K562 (cell line): ENCODE results near the gene TLDC2. TPM values are rescaled to one million over a fixed set of nuclear protein-coding genes. Genes with fewer than 3 reads are reported as not detected.

ENCODE experiments used
- ATAC-seq: fragments of 200-7000 bp; cut with Tn5 transposase; 3 replicates; pipeline ENCODE4 v1.9.1; 2020; ENCODE audit warnings: moderate library complexity
- BruUV-seq: library from RNA; stranded (reverse); fragments of 400-500 nt; replicated peaks from 2 replicates; lab custom pipeline; 2021; lab: Mats Ljungman, UMichigan
- CTCF ChIA-PET: fragments of 300-600 bp; formaldehyde crosslinking; extraction: SDS; loops from one replicate; lab custom pipeline; 2021; ENCODE audit warnings: low intra/inter-chr PET ratio; lab: Yijun Ruan, JAX
- POLR2A ChIA-PET: fragments of 300-600, 350-650 bp; sonication (Branson Sonifier 250); formaldehyde crosslinking; extraction: SDS; loops from one replicate; lab custom pipeline; 2021; ENCODE audit warnings: antibody characterized with exemption, inconsistent platforms; lab: Yijun Ruan, JAX
- DNase-seq, 4 experiments: peaks; one replicate each; pipeline versions ENCODE4 v3.0.0 to v3.0.0-alpha.2; 2011 to 2018; ENCODE audit warnings: low spot score in 3 of 4, mixed read lengths in 3 of 4; ENCODE audit errors: extremely low read depth in 1 of 4
- FAIRE-seq: peaks from 2 replicates; lab custom pipeline; 2011; peaks lifted over from hg19 to GRCh38; lab: Jason Lieb, UNC
- H2AFZ ChIP-seq: 2 replicates; pipeline ENCODE4 v1.6.0; 2011; ENCODE audit warnings: low read depth, low read length, control low read depth, inconsistent platforms
- H3K27ac ChIP-seq: fragments of 200-600 bp; 3 replicates; pipeline ENCODE4 v1.8.0; 2011; ENCODE audit warnings: low read depth, mild to moderate bottlenecking, control low read depth, inconsistent platforms, low read length, moderate library complexity, mixed read lengths; ENCODE audit errors: extremely low read depth
- H3K27me3 ChIP-seq, 2 experiments: fragments of 300-600 bp in 1 of 2; 2 replicates in 1 of 2; 3 replicates in 1 of 2; pipeline versions ENCODE4 v1.6.0 to v1.8.0; 2011; ENCODE audit warnings: inconsistent platforms in 2 of 2, low read length in 2 of 2, mild to moderate bottlenecking in 1 of 2, mixed read lengths in 1 of 2, moderate library complexity in 1 of 2; ENCODE audit not compliant: control insufficient read depth in 2 of 2, insufficient read depth in 2 of 2
- H3K36me3 ChIP-seq: fragments of 300-600 bp; 3 replicates; pipeline ENCODE4 v1.8.0; 2011; ENCODE audit warnings: mild to moderate bottlenecking, low read length, inconsistent platforms; ENCODE audit not compliant: control insufficient read depth, insufficient read depth
- H3K4me1 ChIP-seq, 2 experiments: fragments of 200-600 bp in 1 of 2; replicated peaks in 1 of 2; 2 replicates in 1 of 2; 3 replicates in 1 of 2; pipeline versions ENCODE4 v1.5.1 to v1.8.0; 2011; ENCODE audit warnings: inconsistent platforms in 2 of 2, low read length in 2 of 2, mild to moderate bottlenecking in 1 of 2, mixed read lengths in 1 of 2, moderate library complexity in 1 of 2; ENCODE audit not compliant: control insufficient read depth in 2 of 2, insufficient read depth in 2 of 2
- H3K4me2 ChIP-seq: 2 replicates; pipeline ENCODE4 v1.6.1; 2011; ENCODE audit warnings: low read length, control low read depth, inconsistent platforms, mixed read lengths; ENCODE audit not compliant: insufficient read depth
- H3K4me3 ChIP-seq: fragments of 200-600 bp; sonication (generic), shearing (Covaris generic); 2 replicates; pipeline ENCODE4 v1.5.1; 2016; ENCODE audit warnings: control low read depth, inconsistent platforms
- H3K79me2 ChIP-seq: fragments of 200-600 bp; 3 replicates; pipeline ENCODE4 v1.8.0; 2011; ENCODE audit warnings: low read length, inconsistent platforms; ENCODE audit not compliant: control insufficient read depth, insufficient read depth
- H3K9ac ChIP-seq, 2 experiments: 2 replicates each; pipeline versions ENCODE4 v1.6.0 to v1.6.1; 2011; ENCODE audit warnings: low read depth in 2 of 2, low read length in 2 of 2, control low read depth in 1 of 2, inconsistent platforms in 1 of 2, mild to moderate bottlenecking in 1 of 2, mixed read lengths in 1 of 2; ENCODE audit not compliant: insufficient read depth in 1 of 2
- H3K9me1 ChIP-seq: one replicate; pipeline ENCODE4 v1.6.0; 2011; ENCODE audit warnings: inconsistent platforms, mild to moderate bottlenecking, low read length, moderate library complexity; ENCODE audit not compliant: control insufficient read depth, insufficient read depth
- H3K9me3 ChIP-seq: replicated peaks from 2 replicates; pipeline ENCODE4 v1.5.1; 2011; ENCODE audit warnings: low read depth, low read length, inconsistent platforms; ENCODE audit not compliant: control insufficient read depth, insufficient read depth
- H4K20me1 ChIP-seq: replicated peaks from 2 replicates; pipeline ENCODE4 v1.6.1; 2011; ENCODE audit warnings: low read length, inconsistent platforms, mixed read lengths; ENCODE audit not compliant: control insufficient read depth, insufficient read depth
- CTBP1 ChIP-seq: fragments of 450-650 bp; IDR thresholded peaks from 2 replicates; pipeline ENCODE4 v1.6.1; 2016; ENCODE audit warnings: borderline replicate concordance
- ERF ChIP-seq: fragments of 450-650 bp; formaldehyde crosslinking; IDR thresholded peaks from 2 replicates; pipeline ENCODE4 v1.4.0; 2020; ENCODE audit warnings: mild to moderate bottlenecking, mixed read lengths
- ESRRB ChIP-seq: fragments of 250-450 bp; sonication (Bioruptor Pico); IDR thresholded peaks from 2 replicates; pipeline ENCODE4 v1.5.0; 2020; ENCODE audit warnings: mild to moderate bottlenecking, moderate library complexity, borderline replicate concordance
- HMGXB4 ChIP-seq: sonication (generic); formaldehyde crosslinking; IDR thresholded peaks from 2 replicates; pipeline ENCODE4 v1.8.1; 2023; ENCODE audit warnings: mild to moderate bottlenecking, missing genetic modification reagents
- L3MBTL2 ChIP-seq: fragments of 450-650 bp; IDR thresholded peaks from 2 replicates; pipeline ENCODE4 v1.6.1; 2016; ENCODE audit warnings: mild to moderate bottlenecking, moderate library complexity
- NFYB ChIP-seq: IDR thresholded peaks from 2 replicates; pipeline ENCODE4 v1.6.1; 2011; ENCODE audit warnings: mild to moderate bottlenecking, moderate library complexity; ENCODE audit not compliant: insufficient read length; ENCODE audit errors: extremely low read depth
- NR2C2 ChIP-seq, 2 experiments: fragments of 200-800 bp in 1 of 2; sonication (Bioruptor generic) in 1 of 2; sonication (generic) in 1 of 2; formaldehyde crosslinking in 1 of 2; IDR thresholded peaks; 2 replicates each; pipeline versions ENCODE4 v1.6.1 to v1.8.0; 2016 to 2022; ENCODE audit warnings: mild to moderate bottlenecking in 1 of 2, missing compliant biosample characterization in 1 of 2, missing genetic modification characterization in 1 of 2, missing genetic modification reagents in 1 of 2
- PHF8 ChIP-seq: fragments of 200-600 bp; sonication (generic); IDR thresholded peaks from 2 replicates; pipeline ENCODE4 v1.6.1; 2012; ENCODE audit warnings: mixed run types, mild to moderate bottlenecking, inconsistent platforms, low read length, moderate library complexity, borderline replicate concordance
- RBBP5 ChIP-seq: fragments of 200-600 bp; sonication (generic); IDR thresholded peaks from 2 replicates; pipeline ENCODE4 v1.6.1; 2012; ENCODE audit warnings: borderline replicate concordance, mild to moderate bottlenecking, low read length, control low read depth, inconsistent platforms; ENCODE audit not compliant: insufficient read depth, poor library complexity, severe bottlenecking
- SIN3B ChIP-seq: fragments of 450-650 bp; IDR thresholded peaks from 2 replicates; pipeline ENCODE4 v1.6.1; 2017; ENCODE audit warnings: low read depth, mild to moderate bottlenecking, moderate library complexity
- SP1 ChIP-seq: sonication (generic); formaldehyde crosslinking; IDR thresholded peaks from 2 replicates; pipeline ENCODE4 v1.8.1; 2022; ENCODE audit warnings: mild to moderate bottlenecking, missing genetic modification reagents
- TARDBP ChIP-seq: fragments of 450-650 bp; IDR thresholded peaks from 2 replicates; pipeline ENCODE4 v1.6.1; 2016
- ZBTB1 ChIP-seq: sonication (generic); formaldehyde crosslinking; IDR thresholded peaks from 2 replicates; pipeline ENCODE4 v1.8.1; 2023; ENCODE audit warnings: missing genetic modification reagents, low read depth, mild to moderate bottlenecking, borderline replicate concordance
- ZBTB7A ChIP-seq: IDR thresholded peaks from 2 replicates; pipeline ENCODE4 v1.6.1; 2011; ENCODE audit warnings: low read depth, mild to moderate bottlenecking, low read length, moderate library complexity, borderline replicate concordance; ENCODE audit not compliant: control insufficient read depth
- ZNF740 ChIP-seq, 3 experiments: fragments of 200-800 bp in 1 of 3; sonication (Bioruptor generic) in 1 of 3; sonication (generic) in 1 of 3; formaldehyde crosslinking in 1 of 3; IDR thresholded peaks; 2 replicates each; pipeline versions ENCODE4 v1.6.1 to v1.8.0; 2016 to 2022; ENCODE audit warnings: mild to moderate bottlenecking in 2 of 3, missing compliant biosample characterization in 2 of 3, missing genetic modification characterization in 2 of 3, missing genetic modification reagents in 1 of 3
- WGBS: fragments of 100-300 bp; shearing (Covaris generic); methylation state at CpG from one replicate; pipeline ENCODE4 v1.1.6; 2016; ENCODE audit warnings: low coverage, mixed read lengths; ENCODE audit not compliant: insufficient coverage; ENCODE audit errors: missing lambda C conversion rate; 5-methylcytosine and 5-hydroxymethylcytosine counted together
- in situ Hi-C: fragments of 300-500 bp; cut with MboI; formaldehyde crosslinking; loops from 4 replicates; pipeline ENCODE4 v1.15.0; 2018; ENCODE audit warnings: inconsistent platforms, mixed read lengths
- intact Hi-C: fragments of 100-400 bp; cut with micrococcal nuclease; formaldehyde crosslinking; loops from 2 replicates; pipeline ENCODE4 v1.14.2; 2022
- polyA plus RNA-seq, 8 experiments: library from polyadenylated mRNA; depleted of rRNA in 4 of 8; stranded (reverse) in 5 of 8; unstranded in 3 of 8; fragments of >200 nt; fragmentation: Nextera tagmentation in 2 of 8; fragmentation: Illumina TruSeq in 1 of 8; extraction: Ambion mirVana in 2 of 8; extraction: Trizol in 1 of 8; gene quantifications; 2 replicates each; pipeline versions ENCODE4 v1.2.1 to v1.2.3, GENCODE V29; 2011 to 2014; ENCODE audit warnings: inconsistent platforms in 1 of 8, missing spikeins in 1 of 8
- total RNA-seq, 7 experiments: library from RNA; depleted of rRNA in 6 of 7; stranded (reverse); fragments of >200 nt in 6 of 7; fragmentation: Illumina TruSeq in 2 of 7; extraction: Trizol in 2 of 7; gene quantifications; 2 replicates each; pipeline versions ENCODE4 v1.2.1 to v1.2.3, GENCODE V29; 2011 to 2021; ENCODE audit warnings: low replicate concordance in 1 of 7

TLDC2 gene
- total and polyA plus RNA-seq, 9 of the 15 experiments (the other 6 are each of a cell fraction or from before 2014, with no cell fraction given): not detected

GRCh38 chr20:36862857-36863668 is 12.9 kb upstream of the TLDC2 start:
- peak overlapping the region; percentile 76 for H3K27ac ChIP-seq
- H4K20me1 ChIP-seq: 0 out of 2 replicates have a peak, but pooled peaks cover 4% of the 10 kb centered on the region
- no peaks in the 10 kb centered on the region for H3K9me1 ChIP-seq
- peaks cover 39 to 59% of the 10 kb centered on the region in 2 experiments for H3K4me1 ChIP-seq
- DNase-seq (peak in 1 of 4 experiments; percentile 36), FAIRE-seq (no peak), ATAC-seq (no peak)
- H3K4me3 ChIP-seq: peak overlapping the region; percentile 75
- no TSS peak for BruUV-seq
- no peaks in the 10 kb centered on the region for H3K9me3 ChIP-seq
- CTCF ChIA-PET: interaction anchor here (0.6 to 1.3 kb wide), 5 partner anchors 10 to 306 kb away, joined by 3 to 4 read pairs (median 3); no protein-coding TSS in a partner anchor
- POLR2A ChIA-PET: interaction anchor here (0.6 to 10.6 kb wide), 8 partner anchors 9 to 496 kb away, joined by 3 to 65 read pairs (median 3); no protein-coding TSS in a partner anchor
- H2AFZ ChIP-seq: peak overlapping the region; percentile 29; the same call in 1 of the 2 replicates
- intact Hi-C loops (loop anchor here (1.0 to 5.0 kb wide), 2 partner anchors 27 to 91 kb away; partner anchors contain the start of gene DSN1), in situ Hi-C loops (no loop called here)
- peaks cover 52% of the 10 kb centered on the region for H3K79me2 ChIP-seq
- under 1% methylated on average over 58 of the region's 129 CpGs for WGBS
- H3K27me3 ChIP-seq: no peaks in the 10 kb centered on the region
- H3K4me2 ChIP-seq: peak overlapping the region; percentile 89; the same call in 1 of the 2 replicates
- H3K9ac ChIP-seq: peak overlapping the region; percentile 67 to 90; a peak in 3 of 4 replicates
- peaks cover 26% of the 10 kb centered on the region for H3K36me3 ChIP-seq
- peak; percentile 10; the same call in 1 of the 2 replicates for TF ChIP-seq L3MBTL2
- no peak for TF ChIP-seq SP1 (CRISPR knock-in tag)
- TF ChIP-seq SIN3B: peak; percentile 37; the same call in 1 of the 2 replicates
- TF ChIP-seq CTBP1: peak; percentile 62; the same call in 1 of the 2 replicates
- TF ChIP-seq ZBTB1 (CRISPR knock-in tag): 0 out of 2 replicates have a peak, but pooled peaks have one; percentile 74
- no peak for TF ChIP-seq NR2C2 (CRISPR knock-in tag; IDR thresholded peaks at IDR 0.05)
- TF ChIP-seq NR2C2 (tag; IDR thresholded peaks at IDR 0.05): 0 out of 2 replicates have a peak, but pooled peaks have one; percentile 3
- TF ChIP-seq HMGXB4: 0 out of 2 replicates have a peak, but pooled peaks have one; percentile 7
- TF ChIP-seq ZNF740 (CRISPR knock-in tag; IDR thresholded peaks at IDR 0.05): 0 out of 2 replicates have a peak, but pooled peaks have one; percentile 15
- TF ChIP-seq ZNF740 (tag; IDR thresholded peaks at IDR 0.05): no peak
- 0 out of 2 replicates have a peak, but pooled peaks have one; percentile 26 for TF ChIP-seq ZBTB7A
- peak; percentile 59; the same call in 1 of the 2 replicates for TF ChIP-seq ERF (CRISPR knock-in tag)
- peak; percentile 62; the same call in 1 of the 2 replicates for TF ChIP-seq PHF8
- TF ChIP-seq TARDBP: no peak
- peak; percentile 83 for TF ChIP-seq RBBP5
- TF ChIP-seq ESRRB (CRISPR knock-in tag): no peak
- TF ChIP-seq NFYB: no peak
